Heart left ventricle (tissue), 16 donors: ENCODE measurements around the gene KPNA6. TPM values are rescaled to one million over a fixed set of nuclear protein-coding genes. Genes with fewer than 3 reads are reported as not detected.

ENCODE experiments used
- ATAC-seq, 4 donors: fragments of 200-7000 bp; cut with Tn5 transposase; one replicate each; pipeline ENCODE4 v1.9.1; 2020 to 2022; ENCODE audit warnings: moderate library complexity in 4 of 4, mild to moderate bottlenecking in 3 of 4, moderate number of reproducible peaks in 1 of 4
- DNase-seq, 5 donors: peaks; one replicate each; pipeline ENCODE4 v3.0.0-alpha.2; 2020
- H3K27ac ChIP-seq, 12 donors: fragments of 200-600 bp; sonication (generic) in 4 of 12; one replicate each; pipeline versions ENCODE4 v1.5.0 to v1.8.0; 2016 to 2022; ENCODE audit warnings: mild to moderate bottlenecking in 2 of 12
- H3K27me3 ChIP-seq, 9 donors: fragments of 200-600 bp; sonication (generic) in 2 of 9; one replicate each; pipeline versions ENCODE4 v1.5.1 to v1.8.0; 2016 to 2022; ENCODE audit warnings: mild to moderate bottlenecking in 3 of 9
- H3K36me3 ChIP-seq, 9 donors: fragments of 200-600 bp; sonication (generic) in 2 of 9; one replicate each; pipeline versions ENCODE4 v1.5.0 to v1.8.0; 2018 to 2022; ENCODE audit warnings: mild to moderate bottlenecking in 2 of 9
- H3K4me1 ChIP-seq, 12 donors: fragments of 200-600 bp; sonication (generic) in 4 of 12; one replicate each; pipeline versions ENCODE4 v1.5.0 to v1.8.0; 2016 to 2022; ENCODE audit warnings: mild to moderate bottlenecking in 3 of 12
- H3K4me3 ChIP-seq, 12 donors: fragments of 200-600 bp; sonication (generic) in 4 of 12; one replicate each; pipeline versions ENCODE4 v1.5.0 to v1.8.0; 2017 to 2022; ENCODE audit warnings: mild to moderate bottlenecking in 9 of 12, moderate library complexity in 4 of 12
- H3K9me3 ChIP-seq, 12 donors: fragments of 200-600 bp; sonication (generic) in 4 of 12; one replicate each; pipeline versions ENCODE4 v1.5.0 to v1.8.0; 2016 to 2022; ENCODE audit warnings: mild to moderate bottlenecking in 1 of 12
- POLR2A ChIP-seq, 2 donors: fragments of 450-650 bp; IDR thresholded peaks; one replicate each; pipeline ENCODE4 v1.6.1; 2017; ENCODE audit warnings: antibody characterized with exemption in 2 of 2, mild to moderate bottlenecking in 2 of 2, moderate library complexity in 2 of 2
- WGBS, 4 donors: extraction: QIAGEN DNeasy Blood & Tissue Kit in 2 of 4; methylation state at CpG; one replicate each; pipeline versions ENCODE4 v1.1.5 to v1.1.7; 2013 to 2018; 5-methylcytosine and 5-hydroxymethylcytosine counted together
- intact Hi-C, 10 donors: fragments of 100-400 bp; cut with DNase I; formaldehyde crosslinking; loops; one replicate each; pipeline versions ENCODE4 v1.11.1 to v1.14.2; 2022
- long read RNA-seq, 3 donors: library from polyadenylated mRNA; unstranded; transcript quantifications; one replicate each; pipeline ENCODE4 v2.0.0, GENCODE V29; 2020 to 2021
- polyA plus RNA-seq, 2 donors: library from polyadenylated mRNA; stranded (reverse); fragments of 200-250 nt; gene quantifications; one replicate each; pipeline ENCODE4 v1.2.3, GENCODE V29; 2013
- total RNA-seq, 9 donors: library from RNA; depleted of rRNA in 2 of 9; stranded (reverse); fragments of >200 nt in 2 of 9; fragmentation: NEBNext Ultra II Directional in 3 of 9; extraction: Animal tissue kit (Norgen Biotek cat#: 25700) in 3 of 9; gene quantifications; one replicate each; pipeline versions ENCODE4 v1.1.0 to v1.2.4, GENCODE V29; 2016 to 2023
- TF ChIP-seq, protein P1 (sequence below), 12 donors: fragments of 200-600 bp; sonication (generic) in 4 of 12; IDR thresholded peaks; one replicate each; pipeline versions ENCODE4 v1.5.0 to v1.8.0; 2018 to 2022; ENCODE audit warnings: antibody characterized with exemption in 12 of 12, mild to moderate bottlenecking in 5 of 12
- donor health status: ischemic (EF 13 %, LVEDD 7.1; RV severe dilation, severe dysfunction).
- donor health status: healthy with polysubstance abuse.
- donor health status: DM: no; HTN: yes; CAD: no.
- donor health status: DM: no; HTN: no; CAD: no.
- donor health status: ischemic (EF 25% LVEDD 6.9; RV normal size, moderate dysfunction).
- donor health status: ischemic (EF 25% LVEDD 5.7; RV mildly dilated, moderate dysfunction).
- donor health status: healthy.
- donor health status: DM: yes; HTN: yes; CAD: no.
- donor health status: ischemic (EF 35%, LVEDD 5.7; RV mildly dilated, moderate dysfunction).
- donor health status: nonischemic (EF 11% LVEDD 7.7; RV severe dilation, severe dysfunction).
- donor health status: DM: yes; HTN: yes; CAD: no.
- donor health status: PGD.
- donor health status: ischemic (EF 29% LVEDD 5.4; RV normal size, mild dysfunction).
- donor health status: nonischemic (EF 23%, LVEDD 6.1; RV moderate dilation, normal function).

KPNA6 gene
- total RNA-seq (10 to 100 TPM; 58.4 to 99.2 (median 78.6) TPM), polyA plus RNA-seq (10 to 100 TPM; 10.2 to 28.1 TPM)
- long read RNA-seq, donor 1, full-length matches to known transcripts = 11 of 20 reads
- long read RNA-seq, donor 1, partial matches to known transcripts = 6 of 20 reads
- long read RNA-seq, donor 1, other reads (novel, unspliced or antisense) = 3 of 20 reads
- long read RNA-seq, donor 2, full-length matches to known transcripts = 90 of 124 reads
- long read RNA-seq, donor 2, partial matches to known transcripts = 20 of 124 reads
- long read RNA-seq, donor 2, other reads (novel, unspliced or antisense) = 14 of 124 reads
- long read RNA-seq, donor 3, full-length matches to known transcripts = 22 of 29 reads
- long read RNA-seq, donor 3, partial matches to known transcripts = 5 of 29 reads
- long read RNA-seq, donor 3, other reads (novel, unspliced or antisense) = 2 of 29 reads

- WGBS, 4 donors = 0 to 1% (median 0%) methylated on average over 40 to 45 of the region's 45 CpGs
- ATAC-seq (peak; percentile 89 to 95 (median 90)), DNase-seq (peak; percentile 90 to 95 (median 92))
- Histone ChIP-seq H3K27ac (peak within 1 kb of the TSS; percentile 82 to 94 (median 90)), H3K4me1 (peaks cover 12 to 50% (median 39%) of the 10 kb centered on the region in 12 donors), H3K9me3 (no peaks in the 10 kb centered on the region), H3K27me3 (no peaks in the 10 kb centered on the region), H3K36me3 (peaks cover 0 to 2% (median 0%) of the 10 kb centered on the region in 9 donors), H3K4me3 (peak within 1 kb of the TSS; percentile 70 to 100 (median 89))
- TF ChIP-seq, protein P1, sequence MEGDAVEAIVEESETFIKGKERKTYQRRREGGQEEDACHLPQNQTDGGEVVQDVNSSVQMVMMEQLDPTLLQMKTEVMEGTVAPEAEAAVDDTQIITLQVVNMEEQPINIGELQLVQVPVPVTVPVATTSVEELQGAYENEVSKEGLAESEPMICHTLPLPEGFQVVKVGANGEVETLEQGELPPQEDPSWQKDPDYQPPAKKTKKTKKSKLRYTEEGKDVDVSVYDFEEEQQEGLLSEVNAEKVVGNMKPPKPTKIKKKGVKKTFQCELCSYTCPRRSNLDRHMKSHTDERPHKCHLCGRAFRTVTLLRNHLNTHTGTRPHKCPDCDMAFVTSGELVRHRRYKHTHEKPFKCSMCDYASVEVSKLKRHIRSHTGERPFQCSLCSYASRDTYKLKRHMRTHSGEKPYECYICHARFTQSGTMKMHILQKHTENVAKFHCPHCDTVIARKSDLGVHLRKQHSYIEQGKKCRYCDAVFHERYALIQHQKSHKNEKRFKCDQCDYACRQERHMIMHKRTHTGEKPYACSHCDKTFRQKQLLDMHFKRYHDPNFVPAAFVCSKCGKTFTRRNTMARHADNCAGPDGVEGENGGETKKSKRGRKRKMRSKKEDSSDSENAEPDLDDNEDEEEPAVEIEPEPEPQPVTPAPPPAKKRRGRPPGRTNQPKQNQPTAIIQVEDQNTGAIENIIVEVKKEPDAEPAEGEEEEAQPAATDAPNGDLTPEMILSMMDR (IDR thresholded peaks at IDR 0.05) = no peak
- TF ChIP-seq POLR2A (IDR thresholded peaks at IDR 0.05) = peak in 1 of 2 donors; percentile 29
- intact Hi-C loops = loop anchor here in 2 of 10 donors (1.0 to 2.0 kb wide), 3 partner anchors 35 to 71 kb away; partner anchors contain the start of genes TMEM39B (in 1 of the 2) and TXLNA (in 1 of the 2)
Measured at GRCh38 chr1:32107742-32108661, at the start of gene KPNA6. Gene KPNA6, plus strand, starts transcription at chr1:32108056. Its CDS starts 75 bp downstream, at chr1:32108131.

DNA sequence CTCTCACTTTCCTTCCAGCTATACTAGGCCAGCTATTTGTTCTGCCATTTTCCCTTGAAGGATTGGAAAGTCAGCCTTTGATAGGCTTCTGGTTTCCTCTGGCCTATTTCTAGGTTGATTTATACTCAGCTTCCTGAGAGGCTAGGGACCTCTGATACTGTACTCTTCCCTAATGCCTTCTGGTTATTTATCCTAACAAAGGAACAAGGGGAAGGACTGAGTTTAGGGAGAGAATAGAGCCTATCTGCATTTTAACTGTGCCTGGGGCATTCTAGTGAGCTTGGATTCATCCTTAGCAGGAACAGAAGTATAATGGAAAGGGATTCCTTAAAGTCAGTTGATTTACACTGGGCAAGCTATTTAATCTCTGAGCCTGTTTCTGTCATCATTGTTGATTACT is 46.9 kb upstream of the KPNA6 start:
- no peaks in the 10 kb centered on the region for H3K9me3 ChIP-seq
- peaks cover 0 to 58% (median 43%) of the 10 kb centered on the region in 9 donors for H3K36me3 ChIP-seq
- peaks cover 0 to 15% (median 11%) of the 10 kb centered on the region in 12 donors for H3K4me1 ChIP-seq
- intact Hi-C loops = loop anchor here in 5 of 10 donors (5.0 to 10.0 kb wide), 5 partner anchors 56 to 396 kb away; partner anchors contain the start of gene SPOCD1 (in 1 of the 5)
- DNase-seq (no peak), ATAC-seq (no peak)
- no peaks in the 10 kb centered on the region for H3K27me3 ChIP-seq
- H3K27ac ChIP-seq = no peak overlapping the region
- TF ChIP-seq, protein P1 (IDR thresholded peaks at IDR 0.05) = no peak
- TF ChIP-seq POLR2A (IDR thresholded peaks at IDR 0.05) = no peak
- H3K4me3 ChIP-seq = no peak overlapping the region

- H3K4me1 ChIP-seq = peaks cover 0 to 28% (median 23%) of the 10 kb centered on the region in 12 donors
- H3K27ac ChIP-seq = peak overlapping the region in 9 of 12 donors; percentile 3 to 54 (median 42)
- DNase-seq (no peak), ATAC-seq (no peak)
- no peaks in the 10 kb centered on the region for H3K9me3 ChIP-seq
- WGBS, 4 donors = 68 to 84% (median 76%) methylated on average over 4 of the region's 4 CpGs
- no peak overlapping the region for H3K4me3 ChIP-seq
- no peaks in the 10 kb centered on the region for H3K27me3 ChIP-seq
- peaks cover 0 to 50% (median 32%) of the 10 kb centered on the region in 9 donors for H3K36me3 ChIP-seq
- intact Hi-C loops = loop anchor here in 5 of 10 donors (5.0 to 10.0 kb wide), 5 partner anchors 58 to 398 kb away; partner anchors contain the start of gene SPOCD1 (in 1 of the 5)
- TF ChIP-seq POLR2A (IDR thresholded peaks at IDR 0.05) = no peak
- TF ChIP-seq, protein P1 (IDR thresholded peaks at IDR 0.05) = no peak
Measured at GRCh38 chr1:32062867-32063230, 45.0 kb upstream of the KPNA6 start.
